Esophagus mucosa (tissue), 1 donor: ENCODE results near the gene CHSY1. TPM values are rescaled to one million over a fixed set of nuclear protein-coding genes. Genes with fewer than 3 reads are reported as not detected.
"Not testable (repeated sequence)": the region's sequence is repeated elsewhere in the genome, so short reads cannot be mapped to it uniquely, and the experiment has no call there.

ENCODE experiments used
- ATAC-seq: fragments of 200-7000 bp; cut with Tn5 transposase; one replicate; pipeline ENCODE4 v1.9.1; 2020
- total RNA-seq: library from RNA; stranded (reverse); gene quantifications from one replicate; pipeline ENCODE4 v1.2.4, GENCODE V29; 2023
- donor health status: DM: yes; HTN: yes; CAD: no.

Gene CHSY1
- total RNA-seq, 1 donor from 2014 or later = 10.0 TPM

DNA sequence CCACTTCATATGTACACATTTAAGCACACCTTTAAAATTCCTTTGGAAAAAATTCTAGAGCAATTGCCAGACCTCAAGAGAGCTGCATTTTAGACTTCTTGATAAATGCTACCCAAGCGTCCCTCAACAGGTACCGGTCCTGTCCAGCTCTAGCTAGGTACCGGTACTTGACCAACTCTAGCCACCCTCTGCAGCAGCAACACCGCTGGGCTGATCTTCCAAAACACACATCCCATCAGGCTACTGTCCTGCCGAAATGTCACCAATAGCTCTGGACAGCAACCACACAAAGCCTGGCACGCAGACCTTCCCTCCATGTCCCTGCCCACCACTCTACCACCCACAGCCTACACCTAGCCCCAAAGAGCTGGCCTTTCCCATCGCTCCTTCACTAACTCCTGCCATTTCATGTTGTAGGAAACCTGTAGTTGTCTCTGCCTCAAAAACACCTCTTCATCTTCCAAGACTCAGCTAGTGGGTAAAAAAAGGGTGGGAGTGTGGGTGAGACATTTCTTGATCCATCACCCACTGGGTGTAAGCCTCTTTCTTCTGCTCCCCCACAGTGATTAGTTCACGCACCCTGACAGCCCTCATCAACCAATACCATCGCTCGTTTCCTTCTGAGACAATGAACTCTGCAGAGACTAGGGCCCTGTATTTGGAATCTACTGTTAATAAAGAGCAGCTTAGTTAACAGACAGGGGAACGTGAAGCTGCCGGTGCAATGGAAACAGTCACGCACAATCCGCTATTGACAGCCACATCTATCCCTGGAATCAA, 6.8 kb downstream of the CHSY1 start:
- ATAC-seq = no peak

DNA sequence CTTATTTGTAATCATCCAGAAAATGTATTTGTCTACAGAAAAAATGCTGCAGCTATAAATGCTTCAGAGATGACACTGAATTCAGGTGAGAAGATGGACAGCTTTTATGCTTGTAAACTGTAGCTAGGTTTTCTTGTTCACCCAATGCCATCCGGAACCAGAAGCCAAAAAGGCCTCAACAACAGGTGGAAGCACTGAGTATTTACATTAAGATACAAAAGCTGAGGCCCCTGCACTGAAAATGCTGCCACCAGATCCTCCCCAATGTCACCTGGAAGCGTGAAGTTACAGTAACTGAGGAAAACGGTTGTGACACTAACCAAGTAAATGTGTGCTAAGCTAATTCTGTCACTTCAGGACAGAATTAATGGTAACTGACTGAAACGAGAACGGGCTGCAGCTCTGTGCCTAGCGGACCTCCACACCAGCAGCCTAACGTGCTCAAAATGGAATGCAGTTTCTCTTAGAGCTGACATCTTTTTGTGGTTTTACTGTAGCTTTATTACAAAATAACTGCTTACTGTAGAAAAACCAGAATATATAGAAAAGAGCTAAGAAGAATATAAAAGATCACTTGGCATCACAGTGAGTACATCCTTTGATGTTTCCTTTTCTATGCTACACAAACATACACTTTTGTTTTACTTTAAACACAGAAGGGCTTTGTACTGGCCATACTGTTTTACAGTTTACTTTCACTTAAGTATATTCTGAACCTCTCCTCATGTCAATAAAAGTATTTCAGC, 7.6 kb downstream of the CHSY1 start:
- ATAC-seq = no peak

DNA sequence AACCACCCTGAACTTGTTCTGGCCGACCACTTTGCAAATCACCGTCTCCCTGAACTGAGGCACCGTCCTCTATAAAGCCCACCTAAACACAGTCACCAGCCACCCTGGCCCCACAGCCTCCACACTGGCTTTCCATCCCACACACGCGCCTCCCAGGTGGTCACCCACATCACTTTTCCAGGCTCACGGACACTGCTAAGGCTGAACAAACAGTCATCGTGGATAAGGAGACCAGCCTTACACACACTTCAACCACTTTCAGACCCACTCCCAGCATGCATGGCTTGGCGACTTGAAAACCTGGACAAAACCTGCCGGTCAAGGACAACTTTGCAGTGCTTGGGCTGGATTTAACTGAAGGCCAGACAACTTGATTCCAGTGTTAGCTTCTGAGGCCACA, 8.4 kb downstream of the CHSY1 start:
- no peak for ATAC-seq

DNA sequence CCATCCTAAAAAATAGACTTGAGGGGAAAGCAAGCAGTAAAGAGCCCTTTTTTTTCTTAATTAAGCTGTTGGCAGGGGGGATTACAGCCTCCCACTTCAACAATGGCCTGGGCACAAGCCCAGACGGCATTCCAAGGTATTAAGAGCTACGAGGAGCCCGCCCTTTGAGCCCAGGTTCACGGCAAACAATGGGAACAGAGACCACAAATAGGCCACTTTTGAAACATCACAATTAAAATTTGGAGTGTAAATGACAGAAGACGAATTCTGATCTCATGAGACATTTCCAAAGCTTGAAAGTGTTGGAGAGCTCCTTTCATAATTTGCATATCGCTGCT, 8.9 kb downstream of the CHSY1 start:
- ATAC-seq = no peak

DNA sequence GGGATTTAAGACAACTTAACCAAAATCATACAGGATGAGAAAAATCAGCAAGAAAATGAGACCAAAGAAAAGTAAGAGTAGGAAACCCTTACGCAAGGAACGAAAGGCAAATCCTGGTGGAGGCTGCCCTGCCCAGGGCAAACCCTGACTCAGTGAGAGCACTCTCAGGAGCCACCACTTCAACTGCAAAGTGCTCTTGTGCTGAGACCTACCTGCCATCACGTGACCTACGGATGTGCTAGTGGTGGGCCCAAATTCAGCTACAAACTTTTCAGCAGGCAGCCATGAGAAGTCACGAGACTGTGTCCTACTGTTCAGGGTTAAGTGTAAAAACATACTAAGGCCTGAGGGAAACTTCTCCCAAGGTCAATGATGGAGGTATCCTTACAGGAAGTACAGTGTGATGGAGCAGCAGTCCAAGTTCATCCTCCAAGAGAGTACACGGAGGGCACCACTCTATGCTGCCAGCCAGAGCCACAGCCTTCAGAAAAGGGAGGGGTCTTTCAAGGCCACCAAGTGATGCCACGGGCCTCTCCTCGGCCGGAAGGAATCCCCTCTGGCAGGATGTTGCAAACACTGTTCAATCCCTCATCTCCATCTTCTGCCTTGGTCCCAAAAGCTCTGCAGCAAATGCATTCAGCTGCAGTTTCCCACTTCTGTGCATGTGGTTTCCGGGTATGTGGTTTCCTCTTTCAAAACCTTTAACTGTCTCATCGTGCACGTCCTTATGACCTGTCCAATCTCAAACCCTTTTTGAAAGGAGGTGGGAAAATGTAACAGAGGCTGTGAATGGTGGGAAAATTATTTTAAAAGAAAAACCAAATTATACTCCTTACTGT, 9.5 kb downstream of the CHSY1 start:
- peak; percentile 59 for ATAC-seq

DNA sequence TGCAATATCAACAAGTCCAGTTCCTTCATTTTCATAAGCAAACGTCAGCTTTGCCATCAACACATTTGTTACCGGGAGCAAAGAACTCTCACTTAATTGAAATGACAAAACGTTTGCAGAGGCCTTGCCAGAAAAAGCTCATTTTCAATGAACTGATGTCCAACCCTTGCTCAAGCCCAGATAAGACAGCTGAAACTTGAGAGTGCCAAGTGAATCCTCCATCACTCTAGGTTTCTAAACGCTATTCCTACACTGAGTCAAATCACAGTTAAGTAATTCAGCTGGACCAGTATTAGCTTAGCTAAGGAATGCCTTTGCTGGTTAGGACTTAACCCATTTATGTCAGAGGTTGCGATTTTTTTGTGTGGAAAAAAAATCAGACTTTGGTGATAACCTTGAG, 11.5 kb downstream of the CHSY1 start:
- ATAC-seq = no peak

DNA sequence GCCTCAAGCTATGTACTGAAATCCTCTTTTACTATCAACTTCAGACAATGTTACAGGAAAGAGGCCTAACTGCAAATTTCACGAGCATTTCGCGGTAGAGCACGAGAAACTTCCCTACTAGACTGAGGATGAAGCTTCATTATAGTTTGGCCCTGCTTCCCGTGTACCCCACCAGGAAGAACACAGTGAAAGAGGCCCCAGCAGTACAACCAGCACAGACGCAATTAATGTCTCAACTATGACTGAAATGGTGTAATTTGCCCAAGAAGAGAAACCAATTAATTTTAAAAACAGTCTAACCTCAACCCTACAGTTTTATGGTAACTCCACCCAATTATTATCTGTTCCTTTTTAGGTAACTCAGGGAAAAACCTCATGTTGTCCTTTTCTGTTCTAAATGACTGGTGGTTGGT, 12.1 kb downstream of the CHSY1 start:
- ATAC-seq = no peak

DNA sequence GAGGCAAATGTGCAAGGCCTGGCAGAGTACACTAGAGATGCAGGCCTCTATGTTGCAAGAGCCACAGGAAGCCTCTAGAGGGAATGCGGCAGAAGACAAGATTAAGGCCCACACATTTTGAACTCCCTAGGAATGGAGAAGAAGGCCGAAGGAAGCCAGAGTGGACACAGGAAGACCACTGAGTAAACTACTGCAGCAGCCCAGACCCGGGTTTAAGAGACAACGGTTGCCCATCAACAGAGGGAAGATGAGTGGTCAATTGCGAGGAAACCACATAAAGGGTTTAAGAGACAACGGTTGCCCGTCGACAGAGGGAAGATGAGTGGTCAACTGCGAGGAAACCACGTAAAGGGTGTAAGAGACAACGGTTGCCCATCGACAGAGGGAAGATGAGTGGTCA, 14.6 kb downstream of the CHSY1 start:
- ATAC-seq = no peak

DNA sequence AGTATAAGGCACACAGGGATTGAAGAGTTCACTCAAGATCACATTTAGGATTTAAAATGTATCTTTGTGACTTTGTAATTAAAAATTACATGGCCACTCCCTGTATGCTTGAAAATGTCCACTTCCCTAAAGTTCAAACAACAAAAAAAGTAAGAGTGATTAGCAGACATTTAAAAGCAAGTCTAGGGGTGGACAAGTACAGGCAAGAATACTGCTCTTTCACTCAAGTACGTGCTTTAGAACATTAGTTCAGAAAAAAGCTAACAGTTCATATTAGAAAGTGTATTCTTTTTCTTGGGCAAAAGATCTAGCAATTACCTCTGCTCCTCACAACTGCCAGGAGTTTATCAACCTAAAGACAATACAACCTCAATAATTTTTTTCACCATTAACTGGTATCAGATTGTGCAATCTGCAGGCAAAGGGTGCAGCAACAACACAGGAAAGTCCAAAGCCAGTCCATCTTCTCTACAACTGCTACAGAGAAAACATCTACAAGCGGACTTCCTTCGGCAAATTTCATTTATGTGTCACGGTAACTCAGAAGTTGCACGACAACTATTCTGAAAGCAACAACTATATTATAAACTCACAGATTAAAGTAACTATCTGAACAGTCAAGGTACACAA, 18.1 kb downstream of the CHSY1 start:
- peak; percentile 27 for ATAC-seq

DNA sequence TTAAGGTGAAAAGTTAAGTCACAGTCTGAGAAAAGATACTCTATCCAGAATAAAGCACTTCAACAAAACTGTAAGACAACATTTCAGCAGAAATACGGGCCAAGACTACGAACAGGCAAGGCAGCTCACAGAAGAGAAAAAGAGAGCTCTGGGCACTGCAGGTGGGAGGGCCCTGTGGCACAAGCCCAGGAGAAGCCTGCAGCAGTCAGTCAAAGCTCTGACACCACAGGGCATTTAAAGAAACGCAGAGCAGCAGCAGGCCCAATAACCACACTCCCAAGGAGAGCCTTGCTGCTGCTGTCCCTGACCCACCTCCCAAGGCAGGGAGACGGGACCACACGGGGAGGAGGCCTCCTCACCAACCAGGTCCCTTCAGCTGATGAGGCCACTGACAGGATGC, 19.2 kb downstream of the CHSY1 start:
- ATAC-seq = peak; percentile 48

DNA sequence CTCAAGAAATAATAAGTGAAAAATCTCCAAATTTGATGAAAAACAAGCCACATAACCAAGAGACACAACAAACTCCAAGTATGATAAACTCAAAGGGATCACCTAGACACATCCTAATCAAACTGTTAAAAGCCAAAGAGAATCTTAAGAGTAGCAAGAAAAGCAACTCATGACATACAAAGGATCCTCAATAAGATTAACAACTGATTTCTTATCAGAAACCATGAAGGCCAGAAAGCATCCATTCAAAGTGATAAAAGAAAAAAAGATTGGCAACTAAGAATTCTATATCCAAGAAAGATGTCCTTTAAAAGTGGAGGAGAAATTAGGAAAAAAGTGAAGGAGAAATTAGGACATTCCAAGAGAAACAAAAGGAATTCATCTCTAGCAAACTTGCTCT, 23.5 kb downstream of the CHSY1 start:
- ATAC-seq = no peak

DNA sequence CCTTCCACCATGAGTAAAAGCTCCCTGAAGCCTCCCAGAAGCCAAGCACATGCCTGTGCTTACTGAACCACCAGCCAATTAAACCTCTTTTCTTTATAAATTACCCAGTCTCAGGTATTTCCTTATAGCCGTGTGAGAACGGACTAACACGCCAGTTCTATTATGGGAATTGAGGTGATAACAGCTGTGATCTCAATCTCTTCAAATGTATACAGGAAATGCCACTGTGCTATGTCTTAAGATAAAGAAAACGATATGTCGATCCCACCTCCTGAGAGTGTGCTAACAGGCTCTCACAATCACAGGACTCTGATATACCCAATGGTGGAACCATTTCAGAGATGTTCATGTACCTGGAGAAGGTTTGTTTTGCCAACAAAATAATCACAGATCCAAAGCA, 26.2 kb downstream of the CHSY1 start:
- ATAC-seq = no peak

DNA sequence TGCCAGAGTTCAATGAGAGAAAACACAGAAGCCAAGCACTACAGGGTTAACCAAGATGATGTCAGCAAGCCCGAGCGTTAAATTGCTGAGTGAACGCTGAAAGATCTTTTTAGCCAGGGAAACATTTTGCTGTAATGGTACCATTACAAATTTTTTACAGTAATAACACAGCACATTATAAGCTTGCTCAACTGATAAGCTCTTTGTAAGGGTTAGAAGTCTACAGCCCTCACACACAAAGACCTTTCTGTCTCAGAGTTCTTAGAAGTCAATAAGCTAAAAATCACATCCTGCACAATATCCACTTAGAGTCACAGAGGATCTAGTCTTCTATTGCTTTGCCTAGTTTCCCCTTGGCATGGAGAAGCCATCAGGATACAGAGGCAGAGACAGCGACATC, 29.9 kb downstream of the CHSY1 start:
- ATAC-seq = no peak

DNA sequence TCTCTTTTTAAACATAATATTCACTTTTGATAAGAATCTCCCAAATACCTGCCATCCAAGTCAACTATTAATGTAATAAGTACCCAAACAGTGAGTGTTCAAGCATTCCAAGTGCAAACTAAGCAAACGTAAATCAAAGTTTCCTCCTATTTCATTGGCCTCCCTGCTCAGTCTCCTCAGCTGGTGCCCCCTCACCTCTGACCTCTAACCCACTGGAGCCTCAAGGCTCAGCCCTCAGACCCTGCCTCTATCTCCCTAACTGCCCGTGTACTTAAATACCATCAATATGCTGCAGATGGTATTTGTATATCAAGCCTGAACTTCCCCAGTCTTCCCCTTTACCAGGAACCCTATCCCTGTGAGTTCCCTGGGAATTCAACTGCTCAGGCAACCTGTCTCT, 31.8 kb downstream of the CHSY1 start:
- no peak for ATAC-seq

DNA sequence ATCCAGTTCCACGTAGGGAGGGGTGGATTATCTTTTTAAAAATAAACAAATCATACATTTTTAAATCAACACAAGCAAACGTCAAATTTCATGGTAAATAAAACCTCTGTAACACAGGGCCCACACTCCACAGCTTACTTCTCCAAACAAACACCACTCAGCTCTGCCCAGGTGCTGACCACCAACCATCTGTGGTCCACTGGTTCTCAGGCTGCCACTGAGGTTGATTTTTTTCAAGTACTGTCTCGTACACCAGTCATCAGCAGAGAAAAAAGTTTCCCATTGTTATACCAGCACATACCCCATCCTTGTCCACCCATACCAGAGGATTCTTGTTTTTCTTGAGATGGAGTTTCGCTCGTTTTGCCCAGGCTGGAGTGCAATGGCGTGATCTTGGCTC, 32.4 kb downstream of the CHSY1 start:
- ATAC-seq = no peak

DNA sequence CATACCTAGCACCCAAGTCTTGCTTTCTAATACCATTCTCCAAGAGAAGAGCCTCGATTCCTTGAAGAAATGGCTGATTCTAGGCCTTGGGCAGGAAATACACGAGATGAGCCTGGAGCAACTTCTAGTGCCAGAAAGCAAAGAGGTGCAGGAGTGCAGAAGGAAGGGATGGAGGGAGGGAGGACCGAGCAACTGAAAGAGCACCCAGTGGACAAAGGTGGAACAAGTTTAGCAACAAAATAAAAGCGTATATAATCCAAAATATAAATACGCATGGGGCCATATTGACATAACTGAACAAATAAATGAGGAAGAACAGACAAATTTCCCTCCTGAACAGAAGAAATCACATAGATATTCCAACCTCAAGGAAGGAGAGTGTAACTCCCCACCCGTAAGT, 34.4 kb downstream of the CHSY1 start:
- no peak for ATAC-seq

DNA sequence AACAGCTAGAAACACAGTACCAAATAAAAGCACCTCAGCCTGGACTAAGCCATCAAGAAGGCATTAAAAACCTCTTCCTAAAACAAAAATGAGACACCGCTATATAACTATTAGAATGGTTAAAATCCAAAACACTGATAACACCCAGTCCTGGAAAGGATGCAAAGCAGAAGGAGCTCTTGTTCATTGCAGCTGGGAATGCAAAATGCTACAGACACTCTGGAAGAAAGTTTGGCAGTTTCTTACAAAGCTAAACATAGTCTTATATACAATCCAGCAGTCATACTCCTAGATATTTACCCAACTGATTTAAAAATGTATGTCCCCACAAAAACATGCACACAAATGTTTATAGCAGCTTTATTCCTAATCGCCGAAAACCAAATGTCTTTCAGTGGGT, 35.7 kb downstream of the CHSY1 start:
- ATAC-seq = no peak

DNA sequence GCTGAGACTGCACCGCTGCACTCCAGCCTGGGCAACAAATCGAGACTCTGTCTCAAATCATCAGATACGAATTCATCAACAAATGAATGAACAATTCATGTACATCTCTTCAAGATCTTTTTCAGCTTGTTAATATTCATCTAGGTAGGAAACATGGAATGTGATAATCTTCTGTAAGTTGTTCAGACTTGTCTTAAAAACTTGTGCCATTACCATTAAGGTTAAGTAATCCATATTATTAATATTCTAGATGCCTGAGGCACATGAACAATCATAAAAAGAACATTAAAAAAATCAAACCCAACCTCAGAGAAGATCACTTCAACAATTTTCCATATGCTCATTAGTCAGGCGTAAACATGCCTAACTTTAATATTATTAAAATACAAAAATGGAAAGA, 36.2 kb downstream of the CHSY1 start:
- peak; percentile 30 for ATAC-seq

DNA sequence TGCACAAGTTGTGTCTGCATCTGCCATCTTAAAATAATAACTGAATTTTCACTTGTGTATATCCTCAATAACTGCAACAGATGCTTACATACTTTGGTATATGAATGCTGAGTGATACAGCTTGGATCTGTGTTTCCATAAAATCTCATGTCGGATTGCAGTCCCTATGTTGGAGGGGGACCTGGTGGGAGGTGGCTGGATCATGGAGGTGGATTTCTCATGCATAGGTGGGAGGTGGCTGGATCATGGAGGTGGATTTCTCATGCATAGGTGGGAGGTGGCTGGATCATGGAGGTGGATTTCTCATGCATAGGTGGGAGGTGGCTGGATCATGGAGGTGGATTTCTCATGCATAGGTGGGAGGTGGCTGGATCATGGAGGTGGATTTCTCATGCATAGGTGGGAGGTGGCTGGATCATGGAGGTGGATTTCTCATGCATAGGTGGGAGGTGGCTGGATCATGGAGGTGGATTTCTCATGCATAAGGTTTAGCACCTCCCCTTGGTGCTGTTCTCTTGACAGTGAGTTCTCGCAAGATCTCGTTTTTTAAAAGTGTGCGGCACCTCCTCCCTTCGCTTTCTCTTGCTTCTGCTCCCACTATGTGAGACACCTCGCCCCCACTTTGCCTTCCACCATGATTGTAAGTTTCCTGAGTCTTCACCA, 37.3 kb downstream of the CHSY1 start:
- ATAC-seq = not testable (repeated sequence)

DNA sequence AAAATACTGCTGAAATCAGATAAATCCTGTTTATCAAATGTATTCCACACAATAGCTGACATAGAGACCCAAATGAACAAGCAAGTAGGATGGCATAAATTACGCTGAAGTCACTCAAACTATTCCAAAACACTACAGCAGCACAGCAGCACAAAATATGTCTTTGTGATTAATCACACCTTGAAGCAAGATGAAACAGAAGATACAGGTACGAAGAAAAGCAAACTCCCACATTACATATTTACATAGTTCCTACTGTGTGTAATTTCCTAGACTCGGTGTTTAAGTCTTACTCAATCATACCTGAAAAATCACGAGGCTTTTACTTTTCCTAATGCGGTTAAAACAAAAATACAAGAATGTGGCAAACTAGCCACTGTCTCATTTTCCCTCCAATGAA, 38.3 kb downstream of the CHSY1 start:
- peak; percentile 30 for ATAC-seq

DNA sequence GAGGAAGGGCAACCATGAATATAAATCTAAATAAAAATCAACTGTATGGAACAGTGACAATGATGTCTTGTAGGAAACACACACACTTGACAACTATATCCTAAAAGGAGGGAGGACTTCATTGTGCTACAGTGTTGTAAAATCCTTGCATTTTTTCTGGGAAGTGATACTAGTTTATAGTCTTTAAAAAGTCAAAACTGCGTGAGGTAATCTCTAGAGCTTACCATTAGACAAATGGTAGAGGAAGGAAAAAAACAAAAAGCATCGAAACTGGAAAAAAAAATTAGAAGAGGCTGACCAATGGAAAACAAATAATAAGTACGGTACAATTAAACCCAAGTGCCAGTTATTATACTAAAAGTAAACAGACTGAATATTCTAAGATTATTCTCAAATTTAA, 38.7 kb downstream of the CHSY1 start:
- ATAC-seq = no peak

DNA sequence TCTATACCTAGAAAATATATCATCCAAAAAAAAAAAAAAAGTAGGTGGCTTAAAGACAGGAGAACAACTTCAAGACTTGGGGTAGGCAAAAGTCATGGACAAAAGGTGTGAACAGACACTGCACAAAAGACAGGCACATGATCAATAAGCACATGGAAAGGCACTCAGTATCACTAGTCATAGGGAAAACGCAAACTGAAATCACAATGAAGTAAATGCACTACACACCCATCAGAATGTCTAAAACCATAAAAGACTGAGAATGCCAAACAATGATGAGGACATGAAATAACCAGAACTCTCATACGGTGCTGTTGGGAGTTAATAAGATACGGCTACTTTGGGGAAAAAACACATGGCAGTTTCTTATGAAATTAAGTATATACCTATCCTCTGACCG, 40.0 kb downstream of the CHSY1 start:
- no peak for ATAC-seq

DNA sequence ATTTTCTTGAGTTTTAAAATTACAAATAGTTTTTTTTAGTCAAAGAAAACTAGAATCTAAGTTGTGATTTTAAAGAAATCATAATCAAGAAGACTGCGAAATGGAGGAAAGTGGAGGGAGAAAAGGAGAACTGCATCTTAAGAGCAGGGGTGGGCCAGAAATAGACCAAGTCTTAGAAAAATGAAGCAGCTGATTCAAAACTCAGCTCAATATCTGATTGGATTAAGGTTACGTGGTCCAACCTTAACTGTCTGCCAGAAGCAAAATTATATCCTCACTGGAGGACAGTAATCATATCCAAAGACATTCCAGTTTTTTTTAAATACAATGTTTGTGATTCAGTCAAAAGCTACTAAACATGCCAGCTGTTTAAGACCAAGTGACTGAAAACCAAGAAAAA, 41.4 kb downstream of the CHSY1 start:
- no peak for ATAC-seq
